ENCODE data around the gene IL20RB.

Gene IL20RB

DNA sequence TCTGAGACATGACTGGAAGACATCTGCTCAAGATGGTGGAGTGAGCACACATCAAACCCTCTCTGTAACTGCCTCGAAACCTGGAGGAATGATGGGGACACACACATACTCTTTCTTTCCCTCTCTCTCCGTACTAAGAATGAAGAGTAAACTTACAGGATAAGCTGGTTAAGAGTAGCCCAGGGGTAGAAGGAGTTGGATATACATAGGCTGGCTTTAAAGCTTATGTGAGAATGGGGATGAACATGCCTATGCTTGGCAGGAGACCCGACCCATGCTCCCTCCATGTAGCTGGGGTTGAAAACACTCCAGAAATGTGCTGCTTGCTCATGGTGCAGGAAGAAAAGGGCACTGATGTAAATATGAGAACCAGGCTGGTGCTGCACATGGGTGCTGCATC lies 68.9 kb downstream of the IL20RB start:
- TF ChIP-seq, protein P1, sequence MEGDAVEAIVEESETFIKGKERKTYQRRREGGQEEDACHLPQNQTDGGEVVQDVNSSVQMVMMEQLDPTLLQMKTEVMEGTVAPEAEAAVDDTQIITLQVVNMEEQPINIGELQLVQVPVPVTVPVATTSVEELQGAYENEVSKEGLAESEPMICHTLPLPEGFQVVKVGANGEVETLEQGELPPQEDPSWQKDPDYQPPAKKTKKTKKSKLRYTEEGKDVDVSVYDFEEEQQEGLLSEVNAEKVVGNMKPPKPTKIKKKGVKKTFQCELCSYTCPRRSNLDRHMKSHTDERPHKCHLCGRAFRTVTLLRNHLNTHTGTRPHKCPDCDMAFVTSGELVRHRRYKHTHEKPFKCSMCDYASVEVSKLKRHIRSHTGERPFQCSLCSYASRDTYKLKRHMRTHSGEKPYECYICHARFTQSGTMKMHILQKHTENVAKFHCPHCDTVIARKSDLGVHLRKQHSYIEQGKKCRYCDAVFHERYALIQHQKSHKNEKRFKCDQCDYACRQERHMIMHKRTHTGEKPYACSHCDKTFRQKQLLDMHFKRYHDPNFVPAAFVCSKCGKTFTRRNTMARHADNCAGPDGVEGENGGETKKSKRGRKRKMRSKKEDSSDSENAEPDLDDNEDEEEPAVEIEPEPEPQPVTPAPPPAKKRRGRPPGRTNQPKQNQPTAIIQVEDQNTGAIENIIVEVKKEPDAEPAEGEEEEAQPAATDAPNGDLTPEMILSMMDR (IDR thresholded peaks at IDR 0.05): no peak

DNA sequence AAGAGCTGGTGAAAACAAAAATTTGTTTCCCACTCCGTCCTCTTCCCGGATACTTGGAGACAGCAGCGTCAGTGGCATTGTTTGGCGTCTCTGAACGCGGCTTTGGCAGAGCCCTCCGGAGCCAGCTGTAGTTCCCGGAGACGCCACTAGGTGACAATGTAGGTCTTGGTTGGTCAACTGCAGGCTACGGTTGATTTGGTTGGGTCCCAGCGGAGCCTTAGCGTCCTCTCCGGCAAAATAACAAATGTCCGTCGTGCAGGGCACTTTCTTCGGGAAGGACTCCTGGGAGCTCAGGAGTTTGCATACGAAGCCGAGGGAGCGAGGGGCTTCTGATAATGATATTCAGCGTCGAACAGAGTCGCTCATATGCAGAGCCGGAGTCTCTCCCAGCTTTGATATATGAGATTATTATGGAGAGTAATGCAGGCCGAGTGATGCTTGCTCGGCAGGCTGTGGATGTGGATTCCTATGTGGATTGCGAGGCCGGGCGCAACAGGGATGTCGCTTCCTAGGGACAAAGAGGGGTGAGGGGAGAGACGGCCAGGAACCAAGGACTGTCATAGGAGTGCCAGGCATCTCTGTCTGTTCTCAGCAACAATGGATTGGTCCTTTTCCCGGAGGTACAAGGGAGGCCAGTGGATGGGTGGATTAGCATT lies 74.8 kb downstream of the IL20RB start:
- TF ChIP-seq, protein P1 (IDR thresholded peaks at IDR 0.05): peak; percentile 94

DNA sequence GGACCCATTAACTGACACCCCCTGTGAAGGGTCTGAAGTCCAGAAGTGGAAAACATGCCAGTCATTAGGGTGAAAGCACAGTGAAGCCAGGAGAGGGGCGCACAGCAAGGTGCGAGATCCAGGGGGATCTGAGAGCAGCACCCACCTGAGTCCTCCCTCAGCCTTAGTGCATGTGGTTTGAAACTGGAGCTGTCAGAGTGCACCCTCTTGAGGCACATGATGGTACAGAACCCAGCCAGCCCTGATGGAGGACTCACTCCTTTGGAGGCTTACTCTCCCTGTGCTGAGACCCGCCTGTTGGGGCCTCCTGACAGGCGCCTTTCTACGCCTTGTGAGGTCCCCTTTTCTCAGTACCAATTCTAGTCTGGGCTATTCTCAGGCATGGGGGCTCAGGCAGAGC lies 77.8 kb downstream of the IL20RB start:
- TF ChIP-seq, protein P1 (IDR thresholded peaks at IDR 0.05): no peak

DNA sequence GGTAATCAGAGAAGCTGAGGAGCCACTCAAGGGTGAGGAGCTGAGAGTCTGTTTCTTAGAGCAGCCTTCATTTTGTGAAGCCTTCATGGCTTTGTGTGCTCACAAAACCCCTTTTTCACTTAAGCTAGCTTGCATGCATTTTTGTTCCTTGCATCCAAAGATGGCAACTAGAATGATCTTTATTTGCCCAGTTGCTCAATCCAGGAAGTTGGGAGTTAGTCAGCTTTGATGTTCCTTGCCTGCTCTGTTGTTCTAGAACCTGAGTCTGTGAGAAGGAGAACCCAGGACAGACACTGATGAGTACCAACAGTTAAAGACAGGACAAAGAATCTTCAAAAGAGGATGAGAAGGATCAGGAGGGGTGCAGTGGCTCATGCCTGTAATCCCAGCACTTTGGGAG lies 81.8 kb downstream of the IL20RB start:
- TF ChIP-seq, protein P1 (IDR thresholded peaks at IDR 0.05): no peak

DNA sequence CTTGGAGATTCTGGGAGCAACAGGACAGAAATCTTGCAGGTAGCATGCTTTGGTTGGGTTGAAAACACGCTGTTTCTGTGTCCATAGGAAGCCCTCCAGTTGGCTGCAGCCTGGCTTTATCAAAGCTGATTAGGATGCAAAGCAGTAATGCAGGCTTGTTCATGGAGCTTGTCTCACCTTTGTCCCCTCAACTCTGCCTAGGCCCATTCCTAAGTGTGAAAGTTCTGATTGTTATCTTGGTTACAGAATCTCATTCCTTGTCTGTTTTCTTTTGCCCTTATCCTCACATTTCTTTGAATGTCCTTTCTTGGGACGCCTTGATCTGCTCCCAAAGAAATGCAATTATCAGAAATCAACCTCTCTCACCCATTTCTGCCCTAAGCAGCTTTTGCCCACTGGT lies 83.5 kb downstream of the IL20RB start:
- TF ChIP-seq, protein P1 (IDR thresholded peaks at IDR 0.05): no peak

DNA sequence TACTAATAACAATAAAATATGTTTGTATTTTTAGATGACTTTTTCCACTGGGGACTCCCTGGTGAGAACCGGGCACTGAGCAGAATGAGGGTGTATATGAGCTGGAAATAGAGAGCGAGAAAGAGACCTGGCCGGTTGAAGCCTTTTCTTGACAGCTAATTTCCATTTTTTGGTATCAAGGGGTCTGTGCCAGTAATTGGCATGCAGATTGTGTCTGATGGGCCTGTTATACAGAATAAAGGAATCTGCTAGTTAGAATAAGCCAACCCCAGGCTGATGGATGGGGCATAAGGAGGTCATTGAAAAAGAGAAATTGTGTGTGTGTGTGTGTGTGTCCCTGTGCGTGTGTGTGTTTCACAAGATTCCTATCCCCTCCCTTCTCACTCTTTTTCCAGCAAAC lies 83.9 kb downstream of the IL20RB start:
- TF ChIP-seq, protein P1 (IDR thresholded peaks at IDR 0.05): no peak

DNA sequence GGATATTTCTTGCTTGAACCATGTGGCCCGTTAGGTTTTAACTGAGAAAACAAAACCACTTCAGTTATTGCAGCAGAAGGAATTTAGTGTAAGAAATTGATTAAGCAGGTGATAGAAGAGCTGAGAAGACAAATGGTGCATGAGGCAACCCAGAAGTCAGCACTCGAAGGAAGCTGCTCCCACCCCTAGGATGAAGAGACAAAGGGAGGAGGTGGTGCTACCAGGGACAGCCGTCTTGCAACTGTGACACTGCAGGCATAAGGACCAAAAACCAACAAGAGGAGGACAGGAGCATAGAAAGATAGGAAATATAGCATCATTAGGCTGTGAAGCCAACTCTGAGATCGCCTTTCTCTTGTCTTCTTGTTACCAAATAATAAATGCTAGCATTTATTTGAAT lies 89.0 kb downstream of the IL20RB start:
- TF ChIP-seq, protein P1 (IDR thresholded peaks at IDR 0.05): no peak

DNA sequence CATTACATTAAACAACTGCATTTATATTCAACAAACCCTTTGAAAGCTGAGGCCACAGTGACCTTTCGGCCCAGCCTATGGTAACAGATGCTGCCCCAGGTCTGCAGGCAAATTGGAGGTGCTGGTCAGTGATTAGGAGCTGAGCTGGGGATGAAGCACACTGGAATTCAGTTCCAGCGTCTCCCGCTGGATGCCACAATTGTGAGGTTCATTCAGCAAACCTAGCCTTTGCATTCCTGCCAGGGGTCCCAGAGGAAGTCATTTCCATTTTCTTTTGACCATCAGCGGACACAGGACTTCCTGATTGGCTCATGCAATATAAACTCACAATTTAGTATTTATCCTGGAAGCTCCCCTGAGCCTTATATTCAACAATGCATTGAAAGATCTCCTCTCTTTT lies 89.5 kb downstream of the IL20RB start:
- TF ChIP-seq, protein P1 (IDR thresholded peaks at IDR 0.05): no peak

All from LNCAP (cell line).